ENCODE measurements around the gene EPC1.

GRCh38 chr10:32374605-32375004 is 27.6 kb upstream of the EPC1 start:
- TF ChIP-seq CTCF (conservative IDR thresholded peaks at IDR 0.05) (no peak), EZH2 (IDR thresholded peaks at IDR 0.05; ENCODE audit: low read depth) (no peak)

Measured in PC-9 (cell line).